Lung (tissue), 12 donors: ENCODE measurements around the gene ZC3H10. TPM values are rescaled to one million over a fixed set of nuclear protein-coding genes. Genes with fewer than 3 reads are reported as not detected.

Source experiments
- ATAC-seq: fragments of 200-7000 bp; cut with Tn5 transposase; one replicate; pipeline ENCODE4 v1.9.1; 2020; ENCODE audit warnings: moderate number of reproducible peaks; ENCODE audit not compliant: insufficient read depth, low FRiP score
- DNase-seq, 3 donors: peaks; one replicate each; pipeline ENCODE4 v3.0.0-alpha.2; 2013 to 2017
- H3K27ac ChIP-seq, 2 donors: one replicate each; pipeline ENCODE4 v1.5.1; 2013; ENCODE audit warnings: mild to moderate bottlenecking in 2 of 2, moderate library complexity in 2 of 2, control low read depth in 1 of 2, inconsistent platforms in 1 of 2, low read depth in 1 of 2, low read length in 1 of 2
- H3K27me3 ChIP-seq, 3 donors: one replicate each; pipeline ENCODE4 v1.5.1; 2013; ENCODE audit warnings: low read length in 2 of 3; ENCODE audit not compliant: control insufficient read depth in 3 of 3, insufficient read depth in 3 of 3
- H3K36me3 ChIP-seq, 4 donors: one replicate each; pipeline ENCODE4 v1.5.1; 2013; ENCODE audit warnings: low read length in 4 of 4, mild to moderate bottlenecking in 1 of 4, moderate library complexity in 1 of 4; ENCODE audit not compliant: control insufficient read depth in 4 of 4, insufficient read depth in 4 of 4
- H3K4me1 ChIP-seq, 5 donors: one replicate each; pipeline ENCODE4 v1.5.1; 2013; ENCODE audit warnings: low read length in 5 of 5, mild to moderate bottlenecking in 2 of 5, moderate library complexity in 1 of 5; ENCODE audit not compliant: control insufficient read depth in 5 of 5, insufficient read depth in 5 of 5
- H3K4me3 ChIP-seq: one replicate; pipeline ENCODE4 v1.5.1; 2013; ENCODE audit warnings: mild to moderate bottlenecking, control low read depth, moderate library complexity
- H3K9ac ChIP-seq, 2 donors: one replicate each; pipeline ENCODE4 v1.5.1; 2013; ENCODE audit warnings: low read length in 2 of 2, control low read depth in 1 of 2; ENCODE audit not compliant: insufficient read depth in 1 of 2
- H3K9me3 ChIP-seq, 4 donors: one replicate each; pipeline ENCODE4 v1.5.1; 2013; ENCODE audit warnings: low read length in 3 of 4, mild to moderate bottlenecking in 1 of 4, moderate library complexity in 1 of 4; ENCODE audit not compliant: control insufficient read depth in 4 of 4, insufficient read depth in 3 of 4
- WGBS, 2 donors: extraction: QIAGEN DNeasy Blood & Tissue Kit; methylation state at CpG; one replicate each; pipeline ENCODE4 v1.1.7; 2013; 5-methylcytosine and 5-hydroxymethylcytosine counted together
- polyA plus RNA-seq, 2 donors: library from polyadenylated mRNA; stranded (reverse); fragments of 200-250 nt; gene quantifications; one replicate each; pipeline ENCODE4 v1.2.1, GENCODE V29; 2013
- total RNA-seq, 2 donors: library from RNA; depleted of rRNA in 1 of 2; stranded (reverse); fragments of >200 nt in 1 of 2; gene quantifications; one replicate each; pipeline ENCODE4 v1.2.1, GENCODE V29; 2014 to 2021
- TF ChIP-seq, protein P1 (sequence below): IDR thresholded peaks from 2 replicates; pipeline ENCODE4 v1.5.1; 2012; ENCODE audit warnings: mild to moderate bottlenecking; ENCODE audit errors: control extremely low read depth, extremely low read depth
- donor health status: control.
- donor health status: control.
- donor health status: Bipolar disorder and iron deficiency.
- donor health status: healthy.
- donor health status: DM: yes; HTN: yes; CAD: no.

Gene ZC3H10
- total and polyA plus RNA-seq, 4 donors, result 2.5 to 7.9 (median 3.3) TPM

GRCh38 chr12:56099787-56100186 is 18.3 kb upstream of the ZC3H10 start:
- H3K9me3 ChIP-seq, result no peaks in the 10 kb centered on the region
- peaks cover 0 to 2% (median 0%) of the 10 kb centered on the region in 4 donors for H3K36me3 ChIP-seq
- TF ChIP-seq, protein P1, sequence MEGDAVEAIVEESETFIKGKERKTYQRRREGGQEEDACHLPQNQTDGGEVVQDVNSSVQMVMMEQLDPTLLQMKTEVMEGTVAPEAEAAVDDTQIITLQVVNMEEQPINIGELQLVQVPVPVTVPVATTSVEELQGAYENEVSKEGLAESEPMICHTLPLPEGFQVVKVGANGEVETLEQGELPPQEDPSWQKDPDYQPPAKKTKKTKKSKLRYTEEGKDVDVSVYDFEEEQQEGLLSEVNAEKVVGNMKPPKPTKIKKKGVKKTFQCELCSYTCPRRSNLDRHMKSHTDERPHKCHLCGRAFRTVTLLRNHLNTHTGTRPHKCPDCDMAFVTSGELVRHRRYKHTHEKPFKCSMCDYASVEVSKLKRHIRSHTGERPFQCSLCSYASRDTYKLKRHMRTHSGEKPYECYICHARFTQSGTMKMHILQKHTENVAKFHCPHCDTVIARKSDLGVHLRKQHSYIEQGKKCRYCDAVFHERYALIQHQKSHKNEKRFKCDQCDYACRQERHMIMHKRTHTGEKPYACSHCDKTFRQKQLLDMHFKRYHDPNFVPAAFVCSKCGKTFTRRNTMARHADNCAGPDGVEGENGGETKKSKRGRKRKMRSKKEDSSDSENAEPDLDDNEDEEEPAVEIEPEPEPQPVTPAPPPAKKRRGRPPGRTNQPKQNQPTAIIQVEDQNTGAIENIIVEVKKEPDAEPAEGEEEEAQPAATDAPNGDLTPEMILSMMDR, result no peak
- no peak overlapping the region for H3K9ac ChIP-seq
- no peak overlapping the region for H3K27ac ChIP-seq
- no peak overlapping the region for H3K4me3 ChIP-seq
- ATAC-seq (no peak), DNase-seq (no peak)
- 80 to 94% methylated on average over 4 of the region's 4 CpGs for WGBS, 2 donors
- peaks cover 0 to 5% (median 0%) of the 10 kb centered on the region in 5 donors for H3K4me1 ChIP-seq
- no peaks in the 10 kb centered on the region for H3K27me3 ChIP-seq

GRCh38 chr12:56101045-56101444 is 17.0 kb upstream of the ZC3H10 start:
- Histone ChIP-seq H3K27ac (no peak overlapping the region), H3K4me1 (peaks cover 0 to 15% (median 3%) of the 10 kb centered on the region in 5 donors), H3K9me3 (no peaks in the 10 kb centered on the region), H3K27me3 (no peaks in the 10 kb centered on the region), H3K4me3 (no peak overlapping the region), H3K36me3 (peaks cover 0 to 2% (median under 1%) of the 10 kb centered on the region in 4 donors), H3K9ac (no peak overlapping the region)
- TF ChIP-seq, protein P1, result no peak
- ATAC-seq, result no peak
- no peak for DNase-seq
- WGBS, 2 donors, result 82 to 85% methylated on average over 14 of the region's 14 CpGs

- H3K27ac ChIP-seq, result no peak overlapping the region
- H3K4me3 ChIP-seq, result no peak overlapping the region
- DNase-seq (no peak), ATAC-seq (no peak)
- TF ChIP-seq, protein P1, result no peak
- H3K36me3 ChIP-seq, result peaks cover 4 to 13% (median 4%) of the 10 kb centered on the region in 4 donors
- H3K9ac ChIP-seq, result no peak overlapping the region
- no peaks in the 10 kb centered on the region for H3K27me3 ChIP-seq
- 86 to 87% methylated on average over 1 of the region's 1 CpG for WGBS, 2 donors
- no peaks in the 10 kb centered on the region for H3K9me3 ChIP-seq
- H3K4me1 ChIP-seq, result peaks cover 0 to 18% (median 3%) of the 10 kb centered on the region in 5 donors
Measured at GRCh38 chr12:56102683-56103065, 15.4 kb upstream of the ZC3H10 start.
